AG04449 (cell line): ENCODE results near the gene NCAM2.

Source experiments
- CTCF ChIA-PET: fragments of 350-600 bp; formaldehyde crosslinking; extraction: SDS; loops from one replicate; lab custom pipeline; 2021; ENCODE audit warnings: antibody characterized with exemption; lab: Yijun Ruan, JAX
- POLR2A ChIA-PET: fragments of 400-600, 350-600 bp; formaldehyde crosslinking; extraction: SDS; loops from one replicate; lab custom pipeline; 2020; ENCODE audit warnings: antibody characterized with exemption, inconsistent platforms; lab: Yijun Ruan, JAX
- DNase-seq: peaks from one replicate; pipeline ENCODE4 v3.0.0-alpha.2; 2010; ENCODE audit warnings: low read depth, low spot score
- H3K4me3 ChIP-seq: 2 replicates; pipeline ENCODE4 v1.5.1; 2011; ENCODE audit warnings: low read depth, mild to moderate bottlenecking, control low read depth, low read length
- TF ChIP-seq, protein P1 (sequence below): IDR thresholded peaks from one replicate; pipeline ENCODE4 v1.5.1; 2011; ENCODE audit warnings: mild to moderate bottlenecking, moderate library complexity, low read length, control low read depth, inconsistent platforms; ENCODE audit not compliant: insufficient read depth; ENCODE audit errors: missing control alignments

Gene NCAM2

DNA sequence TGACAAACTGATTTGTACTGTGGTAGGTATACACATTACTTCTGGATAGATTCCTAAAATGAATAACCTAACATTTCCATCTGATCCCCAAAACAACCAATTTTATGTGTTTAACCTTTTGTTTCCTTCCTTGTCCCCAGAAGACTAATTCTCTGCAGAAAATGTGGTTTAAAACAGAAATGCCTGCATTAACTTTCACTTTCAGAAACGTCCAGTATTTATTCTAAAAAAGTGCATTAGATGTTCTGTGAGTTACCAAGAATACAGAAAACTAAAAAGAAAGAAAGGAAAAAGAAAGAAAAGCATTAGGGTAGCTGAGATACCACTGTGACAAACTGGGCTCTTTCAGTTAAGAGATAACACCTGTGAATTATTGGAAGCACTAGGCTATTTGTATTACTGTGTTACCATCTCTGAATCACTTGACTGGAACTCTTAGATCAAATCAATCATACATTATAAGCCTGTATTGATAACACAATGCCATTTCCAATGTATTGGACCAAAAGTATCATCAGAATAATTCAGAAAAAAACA, 177.7 kb downstream of the NCAM2 start:
- ChIA-PET POLR2A (no interaction called here), CTCF (no interaction called here)
- TF ChIP-seq, protein P1, sequence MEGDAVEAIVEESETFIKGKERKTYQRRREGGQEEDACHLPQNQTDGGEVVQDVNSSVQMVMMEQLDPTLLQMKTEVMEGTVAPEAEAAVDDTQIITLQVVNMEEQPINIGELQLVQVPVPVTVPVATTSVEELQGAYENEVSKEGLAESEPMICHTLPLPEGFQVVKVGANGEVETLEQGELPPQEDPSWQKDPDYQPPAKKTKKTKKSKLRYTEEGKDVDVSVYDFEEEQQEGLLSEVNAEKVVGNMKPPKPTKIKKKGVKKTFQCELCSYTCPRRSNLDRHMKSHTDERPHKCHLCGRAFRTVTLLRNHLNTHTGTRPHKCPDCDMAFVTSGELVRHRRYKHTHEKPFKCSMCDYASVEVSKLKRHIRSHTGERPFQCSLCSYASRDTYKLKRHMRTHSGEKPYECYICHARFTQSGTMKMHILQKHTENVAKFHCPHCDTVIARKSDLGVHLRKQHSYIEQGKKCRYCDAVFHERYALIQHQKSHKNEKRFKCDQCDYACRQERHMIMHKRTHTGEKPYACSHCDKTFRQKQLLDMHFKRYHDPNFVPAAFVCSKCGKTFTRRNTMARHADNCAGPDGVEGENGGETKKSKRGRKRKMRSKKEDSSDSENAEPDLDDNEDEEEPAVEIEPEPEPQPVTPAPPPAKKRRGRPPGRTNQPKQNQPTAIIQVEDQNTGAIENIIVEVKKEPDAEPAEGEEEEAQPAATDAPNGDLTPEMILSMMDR: no peak
- H3K4me3 ChIP-seq: no peak overlapping the region; the same call in 1 of the 2 replicates
- no peak for DNase-seq

DNA sequence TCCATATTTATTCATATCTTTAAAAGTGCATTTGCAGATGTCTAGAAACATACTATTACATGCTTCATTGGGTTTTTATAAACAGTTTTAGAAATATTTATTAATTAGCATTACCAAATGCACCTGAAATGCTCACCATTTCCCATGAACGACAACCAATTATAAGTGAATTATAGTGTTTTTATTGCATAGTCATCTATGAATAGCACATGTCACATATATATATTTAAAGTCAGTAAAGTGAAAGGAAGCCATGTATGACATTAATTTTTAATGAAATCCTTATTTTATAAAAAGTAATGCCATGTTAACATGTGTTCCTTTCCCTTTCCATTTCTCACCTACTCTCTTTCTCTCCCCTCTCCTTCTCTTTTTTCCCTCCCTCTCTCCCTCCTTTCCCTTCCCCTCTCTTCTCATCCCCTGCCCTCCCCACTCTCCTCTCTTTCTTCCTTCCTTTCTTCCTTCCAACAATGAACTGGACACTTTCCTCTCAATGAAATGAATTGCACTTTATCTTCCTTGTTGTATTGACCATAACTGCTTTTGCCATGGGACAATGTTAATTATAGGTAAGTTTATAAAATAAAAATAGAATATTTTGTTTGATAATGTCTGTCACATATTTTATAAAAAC, 179.3 kb downstream of the NCAM2 start:
- POLR2A ChIA-PET: no interaction called here
- CTCF ChIA-PET: no interaction called here
- DNase-seq: no peak
- TF ChIP-seq, protein P1: no peak
- H3K4me3 ChIP-seq: no peak overlapping the region

DNA sequence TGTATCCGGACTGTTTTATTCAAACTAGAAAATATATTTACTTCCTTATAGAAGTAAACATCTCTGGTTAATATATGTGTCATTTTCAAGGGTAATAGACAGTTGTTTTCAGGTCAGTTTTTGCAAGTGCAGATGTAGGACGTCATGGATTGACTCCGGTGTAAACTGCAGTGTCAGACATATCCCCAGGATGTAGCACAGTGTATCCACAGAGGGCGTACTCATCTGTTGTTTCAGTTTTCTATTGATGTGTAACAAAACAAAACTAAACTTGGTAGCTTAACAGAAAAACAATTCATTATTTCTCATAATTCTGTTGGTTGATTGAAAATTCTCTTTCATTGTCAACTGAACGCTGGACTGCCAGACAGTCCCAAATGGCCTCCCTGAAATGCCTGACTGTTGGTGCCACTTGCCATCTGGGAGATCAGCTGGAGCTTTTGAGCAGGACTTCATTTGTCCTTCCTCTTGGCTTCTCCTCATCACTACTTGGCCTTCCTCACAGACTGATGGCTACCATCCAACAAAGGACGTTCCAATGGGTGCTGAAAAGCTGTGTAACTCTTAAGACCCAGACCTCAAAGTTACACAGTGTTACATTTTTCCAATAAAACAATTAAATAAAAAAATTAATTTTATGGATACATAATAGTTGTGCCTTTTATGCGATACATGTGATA, 181.6 kb downstream of the NCAM2 start:
- DNase-seq: no peak
- H3K4me3 ChIP-seq: no peak overlapping the region
- POLR2A ChIA-PET: no interaction called here
- TF ChIP-seq, protein P1: no peak
- CTCF ChIA-PET: interaction anchor here (0.9 to 1.2 kb wide), 3 partner anchors 14 to 53 kb away, joined by 3 read pairs; no protein-coding TSS in a partner anchor

DNA sequence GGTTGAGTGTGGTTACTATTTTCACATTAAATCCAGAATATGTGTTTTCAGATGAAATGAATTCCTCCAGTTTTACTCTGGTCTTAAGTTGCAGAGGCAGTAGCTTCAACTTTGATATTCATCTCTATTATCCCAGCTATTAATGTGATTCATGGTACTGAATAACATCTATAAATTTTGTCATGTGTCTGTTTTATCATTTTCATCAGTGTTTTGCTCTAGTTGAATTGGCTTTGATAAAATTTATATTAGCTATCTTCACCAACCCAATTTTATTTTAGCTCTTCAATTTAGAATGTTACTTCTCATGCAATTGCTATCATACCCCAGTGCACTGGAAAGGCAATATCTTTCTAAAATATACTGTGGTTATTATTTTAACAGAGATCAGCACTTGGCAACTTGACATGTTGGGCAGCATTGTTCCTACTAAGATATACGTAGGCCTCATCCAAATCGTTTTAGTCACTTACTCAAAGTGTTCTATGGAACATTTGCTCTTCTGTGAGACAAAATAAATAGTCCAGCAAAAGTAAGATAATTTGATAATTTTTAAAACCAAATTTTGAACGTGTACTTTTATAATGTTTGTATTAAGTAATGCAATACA, 184.3 kb downstream of the NCAM2 start:
- ChIA-PET CTCF (no interaction called here), POLR2A (no interaction called here)
- TF ChIP-seq, protein P1: no peak

DNA sequence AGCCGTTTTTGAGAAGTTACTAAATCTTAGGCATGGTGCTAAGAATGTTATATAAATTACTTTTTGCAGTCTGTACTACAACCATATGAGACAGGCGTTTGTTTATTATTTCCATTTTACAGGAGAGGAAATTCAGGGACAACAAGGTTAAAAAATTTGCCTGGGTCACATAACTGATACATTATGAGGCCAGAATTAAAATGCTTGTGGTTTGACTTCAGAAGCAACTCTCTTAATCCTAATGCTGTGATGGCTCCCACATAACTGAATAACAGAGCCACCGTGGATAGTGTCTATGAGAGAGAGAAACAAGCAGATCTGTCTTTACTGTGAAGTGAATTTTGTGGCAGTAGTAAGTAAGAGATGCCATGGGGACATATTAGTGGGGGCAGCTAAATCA, 184.9 kb downstream of the NCAM2 start:
- POLR2A ChIA-PET: no interaction called here
- TF ChIP-seq, protein P1: no peak
- CTCF ChIA-PET: no interaction called here
- no peak for DNase-seq
- H3K4me3 ChIP-seq: no peak overlapping the region

More for the DNA sequence above, 184.3 kb downstream of the NCAM2 start:
- no peak overlapping the region for H3K4me3 ChIP-seq
- no peak for DNase-seq
